ENCODE results near the gene KIF5C. TPM values are rescaled to one million over a fixed set of nuclear protein-coding genes. Genes with fewer than 3 reads are reported as not detected.

KIF5C gene
- polyA plus RNA-seq, 4 donors, result 2.9 to 7.1 (median 4.4) TPM

DNA sequence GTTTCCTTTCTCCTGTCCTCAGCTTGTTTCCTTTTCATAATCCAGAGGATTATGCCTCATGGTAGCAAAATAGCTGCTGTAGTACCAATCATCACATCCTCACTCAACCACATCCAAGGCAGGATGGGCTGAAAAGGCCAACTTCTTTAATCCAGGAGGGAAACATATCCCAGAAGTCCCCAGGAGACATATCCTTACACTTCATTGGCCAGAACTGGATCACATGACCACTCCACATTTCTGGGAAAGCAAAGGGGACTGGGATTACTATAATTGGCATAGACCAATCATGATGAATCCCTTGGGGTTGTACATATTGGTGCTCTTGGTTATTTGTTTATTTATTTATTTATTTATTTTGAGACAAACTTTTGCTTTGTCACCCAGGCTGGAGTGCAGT, 109.4 kb downstream of the KIF5C start:
- no peak for DNase-seq (ENCODE audit: low read depth in 4 of 4, low spot score in 3 of 4)

DNA sequence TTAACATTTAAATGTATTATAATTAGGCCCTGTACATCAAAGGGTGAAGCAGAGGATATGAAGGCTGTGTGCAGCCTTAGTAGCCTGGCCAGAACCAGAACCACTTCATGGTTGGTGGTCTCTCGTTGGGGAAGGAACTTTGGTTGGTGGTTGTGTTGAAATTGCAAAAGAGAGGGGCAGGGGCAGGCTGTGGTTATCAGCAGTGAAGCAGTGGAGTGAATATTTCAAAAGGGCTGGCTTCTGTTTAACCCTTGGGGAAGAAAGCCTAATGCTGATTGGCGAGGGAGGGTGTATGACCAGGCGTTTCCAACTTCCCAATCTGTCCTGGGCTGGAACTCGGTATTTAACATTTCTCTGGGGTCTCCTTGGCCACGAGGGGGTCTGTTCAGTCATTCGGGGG, 112.3 kb downstream of the KIF5C start:
- no peak for DNase-seq (ENCODE audit: low read depth in 4 of 4, low spot score in 3 of 4)

DNA sequence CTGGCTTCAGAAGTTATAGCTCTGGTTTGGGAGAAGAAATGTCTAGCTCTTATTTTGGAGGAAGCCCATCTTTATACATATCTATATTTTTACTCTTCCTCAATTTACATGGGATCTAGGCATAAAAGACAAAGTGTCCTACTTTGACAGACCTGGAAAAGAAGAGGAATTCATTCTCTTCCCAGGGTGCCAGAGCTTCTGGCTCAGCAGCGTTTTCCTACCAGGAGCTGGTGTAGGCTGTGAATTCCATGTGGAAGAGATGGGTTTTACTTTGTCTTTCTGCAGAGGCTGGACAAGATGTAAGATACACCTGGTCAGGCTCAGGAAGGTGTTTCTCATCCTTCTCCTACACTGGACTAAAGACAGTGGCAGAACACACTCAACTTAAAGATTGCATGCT, 113.3 kb downstream of the KIF5C start:
- DNase-seq (ENCODE audit: low read depth in 4 of 4, low spot score in 3 of 4), result no peak

DNA sequence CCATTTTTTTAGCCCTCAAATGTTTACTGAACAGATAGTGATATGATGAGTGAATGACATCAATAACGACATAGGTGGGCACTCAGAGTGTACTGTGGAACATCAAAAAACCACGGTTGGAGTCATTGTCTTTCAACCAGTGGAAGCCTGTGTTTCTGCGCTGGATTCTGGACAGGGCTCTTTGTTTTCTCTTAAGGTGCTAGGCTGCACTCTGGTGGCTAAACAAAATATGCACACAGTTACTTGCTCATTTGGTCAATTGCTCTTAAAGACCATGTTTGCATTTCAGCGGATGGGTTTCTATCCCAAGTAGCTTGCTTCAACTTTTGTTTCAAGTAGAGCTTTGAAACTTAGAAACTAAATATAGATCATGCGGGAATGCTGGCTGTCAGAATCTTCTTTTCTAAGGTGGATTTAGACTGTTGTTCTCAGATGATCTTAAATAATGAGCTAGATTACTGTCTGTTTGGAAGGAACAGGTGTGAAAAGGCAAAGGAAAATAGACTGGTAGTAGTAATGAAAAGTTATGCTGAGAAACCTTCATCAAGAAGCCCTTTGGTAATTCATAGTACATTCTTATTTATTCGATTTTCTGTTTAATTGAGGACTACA, 115.0 kb downstream of the KIF5C start:
- DNase-seq (ENCODE audit: low read depth in 4 of 4, low spot score in 3 of 4), result peak; percentile 51 to 68 (median 61)

DNA sequence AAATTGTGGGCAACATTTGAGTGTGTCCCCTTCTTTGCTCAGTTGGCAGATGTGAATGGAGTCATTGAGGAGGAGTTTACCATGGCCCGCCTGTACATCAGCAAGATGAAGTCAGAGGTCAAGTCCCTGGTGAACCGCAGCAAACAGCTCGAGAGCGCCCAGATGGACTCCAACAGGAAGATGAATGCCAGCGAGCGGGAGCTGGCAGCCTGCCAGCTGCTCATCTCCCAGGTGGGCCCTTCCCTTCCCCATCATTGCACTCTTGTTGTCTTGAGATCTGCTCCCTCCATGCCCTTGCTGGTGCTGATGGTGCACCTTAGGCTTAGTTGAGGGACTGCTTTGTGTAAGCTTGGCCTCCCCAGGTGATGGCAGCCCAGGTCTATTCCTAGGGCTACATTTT, 115.9 kb downstream of the KIF5C start:
- no peak for DNase-seq (ENCODE audit: low read depth in 4 of 4, low spot score in 3 of 4)

DNA sequence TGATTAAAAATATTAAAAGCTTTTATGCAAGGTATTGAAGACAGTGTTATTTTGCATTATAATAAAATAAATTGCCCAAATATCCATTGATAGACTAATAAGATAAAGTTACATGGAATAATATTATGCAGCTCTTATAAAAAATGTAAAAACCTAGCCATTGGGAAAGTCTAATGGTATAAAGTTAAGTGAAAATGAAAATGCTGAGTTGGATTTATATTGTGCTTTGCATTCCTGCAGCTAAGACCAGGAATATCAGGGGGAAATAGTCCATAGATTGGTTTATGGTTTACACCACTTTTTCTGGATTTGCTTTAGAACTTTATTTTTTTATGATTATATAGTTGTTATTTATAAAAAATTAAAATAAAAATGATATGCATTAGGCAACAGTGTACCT, 117.4 kb downstream of the KIF5C start:
- no peak for DNase-seq (ENCODE audit: low read depth in 4 of 4, low spot score in 3 of 4)

DNA sequence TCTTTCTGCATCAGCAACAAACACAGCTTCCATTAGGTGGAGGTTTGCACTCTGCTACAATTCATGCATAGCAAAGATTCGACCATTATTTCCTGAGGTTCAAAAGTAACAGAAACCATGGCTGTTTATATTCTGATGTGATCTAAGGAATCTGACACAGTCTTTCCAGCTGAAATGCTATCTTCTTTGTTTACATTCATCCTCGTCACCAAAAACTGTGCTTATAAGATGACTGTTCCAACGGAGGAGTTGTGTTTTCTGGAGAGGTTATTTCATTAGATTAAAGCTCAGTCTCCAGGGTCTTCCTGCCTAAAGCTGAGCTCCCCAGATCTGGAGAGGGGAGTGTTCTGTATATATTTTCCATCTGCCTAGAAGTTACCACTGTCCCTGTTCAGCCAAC, 118.3 kb downstream of the KIF5C start:
- no peak for DNase-seq (ENCODE audit: low read depth in 4 of 4, low spot score in 3 of 4)

DNA sequence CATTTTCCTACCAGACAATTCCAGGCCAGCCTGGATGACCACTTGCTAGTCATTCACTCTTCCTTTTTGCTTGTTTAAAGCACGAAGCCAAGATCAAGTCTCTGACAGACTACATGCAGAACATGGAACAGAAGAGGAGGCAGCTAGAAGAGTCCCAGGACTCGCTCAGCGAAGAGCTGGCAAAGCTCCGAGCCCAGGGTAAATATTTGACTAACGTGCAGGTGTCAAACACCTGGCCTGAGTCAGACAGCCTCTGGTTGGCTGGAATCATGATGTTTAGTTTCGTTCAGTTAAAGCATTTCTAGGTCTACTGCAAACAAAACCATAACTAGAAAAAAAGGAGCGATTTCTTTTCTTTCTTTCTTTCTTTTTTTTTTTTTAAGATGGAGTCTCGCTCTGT, 119.3 kb downstream of the KIF5C start:
- no peak for DNase-seq (ENCODE audit: low read depth in 4 of 4, low spot score in 3 of 4)

DNA sequence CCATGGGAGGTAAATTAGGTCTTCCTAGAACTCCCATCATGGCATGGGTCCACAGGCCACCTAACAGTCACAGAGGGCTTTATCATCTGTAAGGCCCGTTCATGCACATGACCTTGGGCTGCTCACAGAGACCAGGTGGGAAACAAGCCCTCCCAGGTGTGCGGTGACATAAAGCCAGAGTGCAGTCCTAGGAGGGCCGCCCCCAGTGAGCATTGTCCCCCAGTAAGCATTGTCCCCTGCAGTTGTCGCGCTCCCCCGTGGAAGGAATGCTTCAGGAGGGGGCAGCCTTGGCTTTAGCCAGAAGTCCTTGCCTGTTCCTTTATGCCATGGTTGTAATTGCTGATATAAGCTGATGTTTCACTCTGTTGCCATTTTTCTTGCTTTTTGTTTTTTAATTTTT, 121.8 kb downstream of the KIF5C start:
- DNase-seq (ENCODE audit: low read depth in 4 of 4, low spot score in 3 of 4), result no peak

DNA sequence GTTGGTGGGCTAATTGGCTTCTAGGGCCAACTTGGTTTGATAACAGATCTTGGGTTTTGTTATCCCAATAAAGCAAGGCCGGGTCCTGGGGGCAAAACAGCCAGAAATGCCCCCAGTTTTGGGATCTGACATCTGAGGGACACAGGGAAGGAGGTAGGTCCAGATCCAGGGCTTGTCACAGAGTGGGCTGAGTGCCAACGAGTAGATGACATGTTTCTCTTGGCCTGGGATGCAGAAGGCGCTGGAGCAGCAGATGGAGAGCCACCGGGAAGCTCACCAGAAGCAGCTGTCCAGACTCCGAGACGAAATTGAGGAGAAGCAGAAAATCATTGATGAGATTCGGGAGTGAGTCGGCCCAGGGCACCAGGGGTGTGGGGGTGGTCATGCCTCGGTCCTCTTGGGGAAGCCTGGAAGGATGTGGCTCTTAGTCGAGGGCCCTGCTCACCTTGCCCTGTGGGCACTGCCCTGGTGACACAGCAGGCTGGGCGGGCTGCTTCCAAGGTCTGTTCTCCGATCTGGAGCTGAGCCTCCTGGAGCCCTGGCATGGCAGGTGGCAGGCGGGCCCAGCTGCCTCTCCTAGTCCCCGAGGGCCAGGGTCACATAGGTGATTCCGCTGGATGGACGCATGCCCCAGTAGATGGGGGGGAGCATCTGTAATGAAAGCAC, 123.3 kb downstream of the KIF5C start:
- no peak for DNase-seq (ENCODE audit: low read depth in 4 of 4, low spot score in 3 of 4)

DNA sequence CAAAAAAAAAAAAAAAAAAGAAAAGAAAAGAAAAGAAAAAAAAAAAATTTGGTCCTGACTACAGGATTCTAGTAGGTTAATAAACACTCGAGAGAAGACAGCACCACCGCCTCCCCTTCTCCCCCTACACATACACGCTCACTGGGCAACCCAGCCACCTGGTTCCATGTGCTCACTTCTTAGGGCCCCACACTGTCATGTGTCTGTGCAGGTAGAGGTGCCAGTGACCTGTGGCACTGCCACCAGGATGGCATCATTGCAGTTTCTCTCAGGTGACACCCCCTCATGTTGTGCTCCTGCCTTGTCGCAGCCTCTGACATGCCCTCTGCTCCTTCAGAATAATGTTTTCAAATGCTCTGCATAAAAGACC, 123.8 kb downstream of the KIF5C start:
- no peak for DNase-seq (ENCODE audit: low read depth in 4 of 4, low spot score in 3 of 4)

DNA sequence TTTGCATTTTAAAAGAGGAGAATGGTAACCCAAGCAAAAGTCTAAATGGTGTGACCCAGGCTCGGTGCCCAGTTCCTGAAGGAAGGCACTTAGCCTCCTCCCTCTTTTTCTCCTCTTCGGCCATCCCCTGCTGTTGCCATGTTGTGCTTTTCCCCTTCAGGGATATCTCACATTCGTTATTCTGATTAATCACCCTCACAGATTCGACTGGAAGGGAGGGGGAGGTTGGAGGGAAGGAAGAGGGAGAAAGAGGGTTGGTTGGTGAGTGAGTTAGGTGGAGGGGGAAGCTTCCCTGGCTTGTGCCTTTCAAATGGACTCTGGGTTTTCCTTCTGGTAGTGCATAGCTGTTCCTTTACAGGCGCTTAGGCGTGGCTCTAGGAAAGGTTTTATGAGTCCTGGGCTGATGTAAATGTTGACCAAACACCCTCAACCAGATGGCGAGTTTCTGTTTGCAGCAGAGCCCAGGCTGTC, 124.5 kb downstream of the KIF5C start:
- no peak for DNase-seq (ENCODE audit: low read depth in 4 of 4, low spot score in 3 of 4)

DNA sequence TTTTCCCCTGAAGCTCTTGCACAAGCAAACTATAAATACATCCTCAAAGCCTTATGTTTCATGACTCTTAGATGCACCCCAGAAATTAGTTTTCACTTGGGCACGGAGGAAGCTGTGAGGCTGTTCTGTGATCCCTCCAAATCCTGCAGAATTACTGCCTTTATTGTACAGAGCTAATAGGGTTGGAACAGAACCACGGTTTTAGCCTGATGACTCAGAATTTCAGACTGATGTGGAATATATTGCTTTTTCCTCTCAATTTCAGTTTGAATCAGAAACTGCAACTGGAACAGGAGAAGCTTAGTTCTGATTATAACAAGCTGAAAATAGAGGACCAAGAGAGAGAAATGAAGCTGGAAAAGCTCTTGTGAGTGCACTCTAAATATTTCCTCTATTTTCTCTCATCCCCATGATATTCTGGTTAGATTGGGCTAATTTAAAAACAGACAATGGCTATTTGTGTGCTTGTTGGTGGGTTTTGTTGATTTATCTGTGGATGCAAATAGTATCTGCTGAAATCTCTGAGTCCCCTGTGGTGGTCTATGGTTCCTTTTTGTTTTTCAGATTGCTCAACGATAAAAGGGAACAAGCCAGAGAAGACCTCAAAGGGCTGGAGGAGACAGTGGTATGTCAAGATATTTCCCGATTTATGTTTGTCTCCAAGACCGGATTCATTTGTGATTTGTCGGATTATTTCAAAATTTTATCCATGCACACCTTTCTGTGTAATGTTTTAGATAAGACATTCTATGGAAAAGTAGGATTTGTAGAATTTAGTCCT, 125.3 kb downstream of the KIF5C start:
- DNase-seq (ENCODE audit: low read depth in 4 of 4, low spot score in 3 of 4), result no peak

DNA sequence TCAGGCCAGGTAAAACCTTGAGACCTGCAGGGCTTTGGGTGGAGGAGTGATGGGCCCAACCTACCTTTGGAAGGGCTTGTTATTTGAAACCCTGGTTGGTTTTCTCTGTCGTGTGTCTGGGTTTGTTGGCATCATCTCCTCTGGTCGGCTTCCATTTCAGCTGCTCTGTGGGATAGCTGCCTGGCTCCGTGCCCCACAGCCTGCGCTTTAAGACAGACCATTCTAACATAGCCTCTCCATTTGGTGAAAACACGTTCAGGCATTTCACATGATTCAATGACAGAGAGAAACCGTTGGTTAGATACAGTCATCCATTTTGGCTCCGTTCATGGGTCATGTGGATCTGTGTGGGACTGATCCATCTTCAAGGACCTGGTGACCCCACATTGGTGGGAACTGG, 126.5 kb downstream of the KIF5C start:
- DNase-seq (ENCODE audit: low read depth in 4 of 4, low spot score in 3 of 4), result no peak

DNA sequence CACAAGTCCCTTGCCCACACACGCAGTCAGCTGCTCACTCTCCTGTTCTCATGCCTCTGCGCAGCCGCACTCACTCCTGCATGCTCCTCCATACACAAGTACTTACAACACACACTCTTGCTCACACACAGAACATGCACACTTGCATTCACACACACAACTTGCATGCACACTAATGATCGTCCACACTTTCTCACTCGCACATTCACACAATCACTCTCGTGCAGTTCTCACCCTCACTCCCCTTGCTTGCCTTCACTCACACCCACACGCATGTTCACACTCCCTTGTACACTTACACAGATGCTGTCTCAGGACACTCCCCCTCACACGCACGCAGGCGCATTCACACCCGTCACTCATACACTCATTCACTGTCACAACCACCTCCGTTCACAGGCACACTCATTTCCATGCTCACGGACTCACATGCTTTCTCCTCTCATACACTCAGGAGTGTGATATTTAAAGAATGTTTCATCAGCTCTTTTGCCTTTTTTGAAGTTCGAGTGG, 127.4 kb downstream of the KIF5C start:
- no peak for DNase-seq (ENCODE audit: low read depth in 4 of 4, low spot score in 3 of 4)

DNA sequence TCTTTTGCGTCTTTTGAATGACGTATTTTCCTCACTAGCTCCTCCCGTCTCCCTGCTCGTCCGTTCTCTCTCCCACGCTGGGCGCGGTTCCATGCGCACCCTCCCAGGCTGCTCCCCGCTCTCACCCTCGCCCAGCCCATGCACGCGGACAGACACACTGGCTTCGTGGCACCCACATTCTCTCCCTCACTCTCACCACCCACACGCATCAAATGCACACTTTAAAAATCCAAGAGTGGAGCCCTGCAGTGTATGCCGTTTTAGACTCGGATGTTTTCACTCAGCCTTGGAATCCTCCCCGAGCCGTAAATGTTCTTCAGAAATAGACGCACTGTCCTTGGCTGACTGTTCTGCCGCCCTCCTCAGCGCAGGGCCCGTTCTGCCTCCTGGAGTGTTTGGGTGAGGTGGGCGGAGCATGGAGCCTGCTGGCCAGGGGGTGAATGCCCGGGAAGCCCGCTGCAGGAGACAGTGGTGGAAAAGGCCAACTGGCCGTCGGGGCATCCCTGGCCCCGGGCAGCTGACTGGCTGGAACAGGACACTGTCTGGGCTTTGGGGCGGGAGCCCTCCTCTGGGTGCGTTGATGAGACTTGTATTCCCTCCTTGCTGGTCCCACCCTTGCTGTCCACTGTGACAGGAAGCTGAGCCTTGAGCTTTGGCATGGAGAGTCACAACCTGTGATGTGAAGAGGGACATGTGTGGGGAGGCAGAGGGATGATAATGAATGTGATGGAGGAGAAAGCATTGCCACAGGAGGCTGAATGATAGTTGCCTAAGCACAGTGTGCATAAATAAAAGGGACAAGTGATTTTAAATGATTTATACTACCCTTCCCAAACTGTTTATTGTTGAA, 128.1 kb downstream of the KIF5C start:
- no peak for DNase-seq (ENCODE audit: low read depth in 4 of 4, low spot score in 3 of 4)

DNA sequence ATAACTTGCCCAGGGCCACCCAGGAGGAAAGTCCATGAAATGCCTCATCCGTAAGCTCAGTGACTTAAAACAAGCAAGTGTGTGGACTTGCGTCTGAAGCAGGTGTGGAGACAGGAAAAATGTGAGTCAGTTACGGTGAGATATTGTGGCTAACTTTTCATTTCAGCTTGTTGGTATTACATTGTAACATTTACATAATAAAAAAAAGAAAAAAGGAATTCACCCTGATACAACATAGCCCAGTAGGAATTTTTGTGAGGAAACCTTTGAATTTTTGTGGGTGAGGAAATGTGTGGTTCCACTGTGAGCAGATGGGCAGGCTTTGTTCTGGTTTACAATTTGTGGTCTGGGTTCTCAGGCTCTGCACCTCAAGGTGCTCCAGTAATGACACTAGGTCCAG, 129.8 kb downstream of the KIF5C start:
- DNase-seq (ENCODE audit: low read depth in 4 of 4, low spot score in 3 of 4), result no peak

DNA sequence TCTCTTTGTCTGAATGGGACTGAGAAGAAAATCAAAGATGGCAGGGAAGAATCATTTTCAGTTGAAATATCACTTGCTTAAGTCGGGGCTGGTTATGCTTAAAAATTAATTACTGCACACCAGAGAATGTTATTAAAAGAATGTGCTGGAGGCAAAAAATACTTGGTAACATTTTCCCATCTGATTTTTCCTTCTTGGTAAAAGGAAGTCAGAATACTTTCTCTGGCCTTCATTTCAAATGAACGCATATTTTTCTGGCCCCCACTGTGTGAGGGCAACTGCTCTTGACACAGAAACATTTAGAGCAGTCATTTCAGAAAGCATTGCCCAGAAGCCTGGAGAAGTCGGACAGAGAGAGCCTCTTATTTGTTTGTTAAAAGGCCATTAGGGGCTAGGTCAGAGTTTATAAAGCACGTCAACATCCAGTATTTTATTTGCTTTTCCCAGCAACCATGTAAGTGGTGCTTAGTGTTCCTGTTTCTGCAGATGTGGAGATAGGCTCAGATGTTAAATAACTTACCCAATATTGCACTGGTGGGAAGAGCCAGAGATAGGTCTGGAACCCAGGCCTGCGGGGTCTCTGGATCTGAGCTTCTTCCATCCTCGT, 130.5 kb downstream of the KIF5C start:
- DNase-seq (ENCODE audit: low read depth in 4 of 4, low spot score in 3 of 4), result no peak

DNA sequence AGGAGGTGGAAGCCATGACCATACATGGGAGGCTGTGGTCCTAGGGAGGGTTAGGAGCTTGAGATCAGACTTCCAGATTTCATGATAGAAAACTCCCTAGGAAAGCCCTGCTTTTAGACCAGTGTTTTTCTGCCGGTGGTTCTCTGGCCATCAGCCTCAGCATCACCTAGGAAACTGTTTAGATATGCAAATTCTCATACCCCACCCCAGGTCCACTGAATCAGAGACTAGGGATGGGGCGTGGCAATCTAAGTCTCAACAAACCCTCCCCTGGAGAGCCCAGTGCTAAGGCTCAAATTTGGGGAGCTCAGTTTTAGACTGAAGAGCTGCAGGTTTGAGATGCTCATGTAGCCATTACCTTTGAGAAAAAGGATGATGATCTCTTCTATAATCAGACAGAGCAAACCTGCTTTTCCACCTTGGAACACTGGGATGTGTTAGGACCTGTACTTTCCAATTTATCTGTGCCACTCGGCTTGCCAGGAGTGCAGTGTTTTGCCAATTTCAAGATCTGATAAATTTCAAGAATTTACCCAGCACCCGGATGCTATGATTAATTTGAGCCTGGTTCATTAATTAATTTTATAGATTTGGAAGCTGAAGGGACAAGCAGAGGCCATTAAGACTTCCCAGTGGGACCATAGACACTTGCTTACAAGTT, 132.0 kb downstream of the KIF5C start:
- DNase-seq (ENCODE audit: low read depth in 4 of 4, low spot score in 3 of 4), result no peak

DNA sequence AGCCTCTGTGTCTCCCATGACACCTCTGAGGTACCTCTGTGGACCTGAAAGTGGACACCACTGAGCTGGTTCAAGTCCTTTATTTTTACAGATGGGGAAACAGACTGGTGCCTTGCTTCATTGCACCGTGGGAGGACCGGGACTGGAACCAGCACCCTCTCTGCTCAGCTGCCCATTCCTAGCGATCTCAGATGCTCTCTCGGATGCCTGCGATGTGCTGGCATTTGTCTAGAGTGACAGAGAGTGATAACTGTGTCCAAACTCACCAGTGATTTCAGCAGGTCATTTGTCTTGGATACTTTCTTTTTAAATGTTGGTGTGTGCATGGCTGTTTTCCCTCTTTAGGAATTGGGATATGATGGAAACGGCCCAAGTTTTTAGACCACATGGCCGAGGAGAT, 133.4 kb downstream of the KIF5C start:
- no peak for DNase-seq (ENCODE audit: low read depth in 4 of 4, low spot score in 3 of 4)

Data from left renal pelvis (tissue), 4 donors.